HuH-7 (cell line): ENCODE measurements around the gene TXLNB.
A peak's percentile ranks its signal among the peaks of the same experiment; 100 is the strongest.
"Not testable (repeated sequence)": the region's sequence is repeated elsewhere in the genome, so short reads cannot be mapped to it uniquely, and the experiment has no call there.

Experiments
- DNase-seq: peaks from one replicate; pipeline ENCODE4 v3.0.0; 2011; ENCODE audit warnings: low spot score

TXLNB gene

GRCh38 chr6:139308936-139309603 lies 17.3 kb upstream of the TXLNB start:
- DNase-seq = peak; percentile 67

- no peak for DNase-seq
These were observed 16.6 kb upstream of the TXLNB start for GRCh38 chr6:139308286-139308916.

GRCh38 chr6:139306291-139306981 lies 14.6 kb upstream of the TXLNB start:
- no peak for DNase-seq

GRCh38 chr6:139303185-139303584 lies 11.4 kb upstream of the TXLNB start:
- no peak for DNase-seq

GRCh38 chr6:139297921-139298320 lies 6.1 kb upstream of the TXLNB start:
- no peak for DNase-seq

GRCh38 chr6:139296927-139297326 lies 5.1 kb upstream of the TXLNB start:
- no peak for DNase-seq

- no peak for DNase-seq
These were observed 4.1 kb upstream of the TXLNB start for GRCh38 chr6:139295901-139296300.

- DNase-seq = no peak
These were observed 2.3 kb upstream of the TXLNB start for GRCh38 chr6:139294090-139294489.

GRCh38 chr6:139293230-139293629 lies 1.4 kb upstream of the TXLNB start:
- DNase-seq = not testable (repeated sequence)

- DNase-seq = no peak
These were observed 949 bp downstream of the TXLNB start for GRCh38 chr6:139290787-139291311.

- no peak for DNase-seq
These were observed 2.6 kb downstream of the TXLNB start for GRCh38 chr6:139289233-139289632.

- no peak for DNase-seq
These were observed 3.2 kb downstream of the TXLNB start for GRCh38 chr6:139288496-139289040.

- DNase-seq = no peak
These were observed 3.9 kb downstream of the TXLNB start for GRCh38 chr6:139287868-139288267.

- not testable (repeated sequence) for DNase-seq
These were observed 5.4 kb downstream of the TXLNB start for GRCh38 chr6:139286438-139286837.

GRCh38 chr6:139285590-139285989 lies 6.2 kb downstream of the TXLNB start:
- DNase-seq = no peak

- no peak for DNase-seq
These were observed 7.0 kb downstream of the TXLNB start for GRCh38 chr6:139284789-139285188.

- no peak for DNase-seq
These were observed 9.1 kb downstream of the TXLNB start for GRCh38 chr6:139282684-139283083.

GRCh38 chr6:139278190-139278589 lies 13.6 kb downstream of the TXLNB start:
- no peak for DNase-seq

GRCh38 chr6:139277587-139277986 lies 14.2 kb downstream of the TXLNB start:
- DNase-seq = no peak

GRCh38 chr6:139277161-139277560 lies 14.6 kb downstream of the TXLNB start:
- no peak for DNase-seq

GRCh38 chr6:139275279-139276055 lies 16.3 kb downstream of the TXLNB start:
- DNase-seq = no peak

GRCh38 chr6:139271056-139271455 lies 20.7 kb downstream of the TXLNB start:
- no peak for DNase-seq
